Ovary (tissue), 3 donors: ENCODE measurements around the gene PRDX3.

ENCODE experiments used
- CTCF ChIP-seq, 3 donors: fragments of 450-650 bp in 2 of 3; fragments of 200-600 bp in 1 of 3; IDR thresholded peaks; one replicate each; pipeline versions ENCODE4 v1.5.1 to v1.8.0; 2016 to 2022; ENCODE audit warnings: antibody characterized with exemption in 3 of 3, mild to moderate bottlenecking in 1 of 3
- POLR2A ChIP-seq: fragments of 450-650 bp; IDR thresholded peaks from one replicate; pipeline ENCODE4 v1.6.1; 2017; ENCODE audit warnings: antibody characterized with exemption, mild to moderate bottlenecking, moderate library complexity
- donor health status: DM: no; HTN: no; CAD: no.

GRCh38 chr10:119174109-119174508 is 4.5 kb downstream of the PRDX3 start:
- TF ChIP-seq CTCF (IDR thresholded peaks at IDR 0.05) (no peak), POLR2A (no peak)
